UCSD-AML1 (cell line): ENCODE results near the gene REG3A.

Experiments
- DNase-seq: peaks from one replicate; lab custom pipeline; 2025; ENCODE audit not compliant: unreplicated experiment; lab: John Stamatoyannopoulos, UW

REG3A gene

DNA sequence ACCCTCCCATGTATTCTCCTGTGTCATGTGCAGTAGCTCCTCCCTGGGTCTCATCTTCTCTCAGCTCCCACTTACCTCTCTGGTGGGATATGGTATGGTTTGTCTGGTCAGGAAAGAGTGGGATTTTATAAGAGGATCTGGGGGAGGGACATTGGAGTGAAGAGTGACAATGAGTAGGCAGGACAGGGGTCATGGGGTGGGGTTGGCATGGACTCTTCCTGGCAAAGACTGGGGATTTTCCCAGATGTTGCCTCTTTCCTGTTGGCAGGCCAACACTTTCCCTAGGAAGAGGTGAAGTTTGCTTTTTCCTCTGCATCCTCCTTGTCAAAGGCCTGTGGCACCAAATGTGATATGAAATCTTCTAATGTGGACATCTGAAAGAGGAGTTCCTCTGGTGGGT, at the start of gene REG3A:
Gene REG3A, minus strand, starts transcription at position 101 of the 400 bp plus-strand sequence. CDS start 348 bp downstream, outside the sequence.
- DNase-seq, result no peak

- DNase-seq, result no peak
Observed at GRCh38 chr2:79200762-79201161, 41.2 kb upstream of the REG3A start.

GRCh38 chr2:79191816-79192215, 32.3 kb upstream of the REG3A start:
- no peak for DNase-seq

DNA sequence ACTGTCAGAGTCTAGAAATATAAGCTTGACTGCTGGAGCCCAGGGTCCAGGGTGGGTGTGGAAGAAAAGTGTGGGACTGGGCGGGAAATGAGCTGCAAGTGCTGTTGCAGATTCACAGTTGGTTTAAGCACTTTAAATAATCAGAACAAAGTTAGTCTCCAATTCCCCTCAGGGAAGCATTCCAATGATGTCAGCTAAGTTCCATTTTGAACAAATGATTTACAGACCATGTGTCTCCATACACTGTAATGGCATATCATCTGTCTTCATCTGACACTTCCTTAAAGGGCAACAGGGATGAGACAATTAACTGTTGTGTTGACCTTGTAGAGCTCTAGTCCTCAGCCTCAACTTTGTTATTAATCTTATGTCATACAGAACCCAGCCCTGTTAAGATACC, 31.5 kb upstream of the REG3A start:
- no peak for DNase-seq

- no peak for DNase-seq
Observed at GRCh38 chr2:79189465-79189864, 29.9 kb upstream of the REG3A start.

DNA sequence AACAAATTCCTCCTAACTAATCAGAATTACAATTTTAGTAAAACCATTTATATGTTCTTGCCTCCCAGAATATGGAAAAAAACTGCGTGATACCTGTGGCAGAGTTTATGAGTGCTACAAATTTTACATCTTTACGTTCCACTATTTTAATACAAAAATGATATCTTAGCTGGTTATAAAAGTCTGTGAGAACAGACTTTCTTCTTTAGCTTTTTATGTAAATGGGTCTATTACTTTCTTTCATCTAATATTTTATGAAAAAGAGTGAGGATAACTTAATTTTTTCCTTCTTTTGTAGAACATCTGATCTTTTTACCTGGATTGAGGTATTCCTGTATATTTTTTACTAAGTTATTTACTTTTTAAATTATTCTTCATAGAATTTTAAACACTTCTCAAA, 22.1 kb upstream of the REG3A start:
- DNase-seq, result no peak

GRCh38 chr2:79180092-79180491, 20.5 kb upstream of the REG3A start:
- DNase-seq, result no peak

- no peak for DNase-seq
Observed at GRCh38 chr2:79179036-79179435, 19.5 kb upstream of the REG3A start.

DNA sequence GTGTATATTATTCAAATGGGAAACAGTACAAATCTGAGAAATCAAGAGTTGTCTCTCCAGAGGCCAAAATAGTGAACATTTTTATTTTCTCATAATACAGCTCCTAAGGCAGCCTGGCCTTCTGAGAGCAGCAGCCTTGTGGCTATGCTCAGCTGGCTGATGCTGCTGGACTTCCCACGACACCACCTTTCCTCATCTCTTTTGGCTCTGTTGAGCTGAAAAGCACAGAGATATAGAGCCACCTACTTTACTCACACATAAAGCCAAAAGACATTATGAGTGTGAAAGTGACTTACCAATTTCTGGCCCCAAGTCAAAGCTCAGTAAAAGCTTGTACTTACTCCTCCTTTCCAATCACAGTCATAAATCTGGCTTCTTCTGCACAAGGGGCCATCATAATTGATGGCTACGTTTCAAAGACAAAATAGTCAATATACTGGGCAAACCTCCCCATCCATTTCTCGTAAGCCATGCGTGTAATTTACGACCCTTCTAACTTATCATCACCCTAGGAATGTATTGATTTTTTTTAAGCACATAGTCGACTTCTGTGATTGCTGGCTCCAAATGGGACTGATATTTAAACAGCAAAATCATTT, 18.6 kb upstream of the REG3A start:
- DNase-seq, result no peak

- DNase-seq, result no peak
Observed at GRCh38 chr2:79171348-79171958, 11.9 kb upstream of the REG3A start.

GRCh38 chr2:79162801-79163200, 3.2 kb upstream of the REG3A start:
- DNase-seq, result no peak

GRCh38 chr2:79162132-79162531, 2.6 kb upstream of the REG3A start:
- DNase-seq, result no peak

- DNase-seq, result no peak
Observed at GRCh38 chr2:79159030-79159429, 523 bp downstream of the REG3A start.

DNA sequence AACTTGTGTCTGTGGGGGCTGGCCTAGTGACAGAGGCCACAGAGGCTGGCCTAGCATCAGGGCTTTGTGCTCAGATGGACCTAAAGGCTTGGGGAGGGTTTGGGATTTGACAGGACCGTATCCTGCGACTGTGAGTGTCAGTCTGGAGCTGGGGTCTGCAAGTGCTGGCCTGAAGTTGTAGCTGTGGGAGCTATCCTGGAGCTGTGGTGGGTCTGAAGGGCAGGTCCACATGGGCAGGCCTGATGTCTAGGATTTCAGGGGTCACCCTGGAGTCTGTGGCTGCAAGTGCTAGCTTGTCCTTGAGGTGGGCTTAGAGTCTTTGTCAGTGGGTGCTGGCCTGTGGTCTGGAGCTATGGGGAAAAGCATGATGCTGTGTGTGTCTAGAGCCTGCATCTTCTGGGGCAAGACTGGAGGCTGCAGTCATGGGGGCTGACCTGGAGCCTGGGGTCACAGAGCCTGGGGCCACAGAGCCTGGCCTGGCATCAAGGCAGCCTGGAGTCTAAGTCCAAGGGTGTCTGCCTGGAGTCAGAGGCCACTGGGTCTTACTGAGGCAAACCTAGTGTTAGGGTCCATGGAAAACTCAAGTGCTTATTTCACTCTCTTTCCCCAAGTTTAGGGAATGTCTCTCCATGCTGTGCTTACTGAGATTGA, 3.6 kb downstream of the REG3A start:
- DNase-seq, result no peak

DNA sequence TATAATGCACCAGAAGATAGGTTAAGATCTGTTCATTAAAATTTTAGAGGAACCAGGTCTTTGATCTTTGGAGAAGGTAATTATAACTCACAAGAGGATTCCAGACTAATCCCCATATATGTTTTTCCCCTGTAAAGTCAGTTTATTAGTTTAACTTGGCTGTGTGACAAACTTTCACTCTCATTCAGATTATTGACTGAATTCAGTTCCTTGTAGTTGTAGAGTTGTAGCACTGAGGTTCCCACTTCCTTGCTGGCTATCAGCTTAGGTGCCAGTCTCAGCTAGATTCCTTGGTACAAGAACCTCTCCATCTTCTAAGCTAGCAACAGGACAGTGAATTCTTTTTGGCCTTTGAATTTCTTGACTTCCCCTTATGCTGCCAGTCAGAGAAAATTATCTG, 20.1 kb downstream of the REG3A start:
- no peak for DNase-seq

GRCh38 chr2:79138385-79138784, 21.2 kb downstream of the REG3A start:
- DNase-seq, result no peak

DNA sequence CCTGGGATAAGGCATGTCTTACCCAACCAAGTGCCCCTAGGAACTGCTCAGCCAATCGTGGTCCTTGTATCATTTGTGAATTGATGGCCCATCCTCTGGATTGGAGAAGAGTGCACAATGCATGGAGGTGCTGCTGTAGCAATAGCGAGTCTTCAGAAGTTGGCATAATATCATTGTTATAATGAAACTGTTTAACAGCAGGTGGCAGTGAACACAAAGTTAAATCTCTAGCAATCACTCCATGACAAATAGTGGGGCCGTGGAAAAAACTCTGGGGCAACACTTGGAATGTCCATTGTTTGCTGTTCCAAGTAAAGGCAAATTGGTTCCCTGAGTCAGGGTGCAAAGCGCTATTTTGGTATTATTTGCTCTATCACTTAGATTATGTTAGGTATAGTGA, 27.9 kb downstream of the REG3A start:
- DNase-seq, result no peak

DNA sequence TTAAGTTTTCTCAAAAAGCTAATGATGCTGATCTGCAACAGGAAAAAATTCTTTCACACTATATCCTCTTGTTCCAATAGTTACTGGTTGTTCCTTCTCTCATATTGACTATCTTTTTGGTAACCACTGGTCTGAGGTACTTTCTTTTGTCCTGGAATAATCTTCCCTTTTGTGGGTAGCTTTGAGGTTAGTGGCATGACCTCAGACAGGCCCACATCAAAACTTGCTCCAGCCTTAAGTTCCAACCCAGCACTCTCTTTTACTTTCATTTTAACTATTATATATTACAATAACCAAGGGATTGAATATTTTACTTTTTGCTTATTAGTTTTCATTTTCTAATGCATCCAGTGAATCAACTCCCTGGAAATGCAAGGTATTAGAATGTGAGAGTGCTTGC, 29.7 kb downstream of the REG3A start:
- DNase-seq, result peak; percentile 8

DNA sequence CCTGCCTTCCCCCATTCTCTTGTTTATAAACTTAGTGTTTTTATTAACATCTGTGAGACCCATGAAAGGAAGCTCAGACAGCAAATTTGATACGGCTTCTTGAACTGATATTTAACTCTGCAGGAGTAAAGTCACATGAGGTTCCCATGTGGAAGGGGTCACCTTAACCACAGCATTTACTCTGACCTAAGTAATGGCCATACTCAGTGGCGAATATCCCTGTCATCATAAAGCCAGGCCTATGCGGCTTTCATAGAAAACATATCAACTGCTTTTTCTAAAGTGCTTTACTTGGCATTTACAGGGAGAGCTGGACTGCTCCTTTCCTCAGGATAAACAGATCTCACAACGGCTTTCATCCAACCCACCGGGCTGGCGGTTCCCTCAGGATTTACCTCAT, 30.3 kb downstream of the REG3A start:
- DNase-seq, result no peak

DNA sequence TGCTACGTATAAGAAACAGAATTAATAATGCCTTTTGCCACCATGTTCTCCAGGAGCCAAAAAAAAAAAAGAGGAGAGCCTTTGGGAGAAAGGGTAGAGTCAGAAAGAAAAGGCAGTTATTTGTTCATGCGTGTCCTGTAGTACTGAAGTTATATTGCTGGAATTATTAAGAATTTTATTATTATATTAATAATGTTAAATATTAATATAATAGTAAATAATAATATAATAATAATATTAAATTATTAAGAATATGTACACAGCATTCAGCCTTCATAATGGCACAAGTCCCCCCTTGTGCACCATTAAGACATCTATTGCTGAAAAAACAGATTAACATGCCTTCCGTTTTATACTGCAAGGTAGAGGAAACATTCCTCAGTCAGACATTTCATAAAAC, 31.1 kb downstream of the REG3A start:
- DNase-seq, result no peak

DNA sequence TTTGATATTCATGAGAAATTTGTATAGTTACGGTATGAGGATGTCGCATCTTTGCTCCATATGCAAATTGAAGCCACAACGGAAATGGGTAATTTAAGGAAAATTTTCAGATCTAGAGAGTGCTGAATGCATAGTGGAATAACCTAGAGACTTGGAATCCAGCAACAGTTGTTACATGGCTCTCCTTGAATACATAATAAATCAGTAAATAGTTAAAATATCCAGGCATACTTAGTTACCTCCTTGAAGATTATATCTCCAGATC, 33.9 kb downstream of the REG3A start:
- DNase-seq, result no peak

DNA sequence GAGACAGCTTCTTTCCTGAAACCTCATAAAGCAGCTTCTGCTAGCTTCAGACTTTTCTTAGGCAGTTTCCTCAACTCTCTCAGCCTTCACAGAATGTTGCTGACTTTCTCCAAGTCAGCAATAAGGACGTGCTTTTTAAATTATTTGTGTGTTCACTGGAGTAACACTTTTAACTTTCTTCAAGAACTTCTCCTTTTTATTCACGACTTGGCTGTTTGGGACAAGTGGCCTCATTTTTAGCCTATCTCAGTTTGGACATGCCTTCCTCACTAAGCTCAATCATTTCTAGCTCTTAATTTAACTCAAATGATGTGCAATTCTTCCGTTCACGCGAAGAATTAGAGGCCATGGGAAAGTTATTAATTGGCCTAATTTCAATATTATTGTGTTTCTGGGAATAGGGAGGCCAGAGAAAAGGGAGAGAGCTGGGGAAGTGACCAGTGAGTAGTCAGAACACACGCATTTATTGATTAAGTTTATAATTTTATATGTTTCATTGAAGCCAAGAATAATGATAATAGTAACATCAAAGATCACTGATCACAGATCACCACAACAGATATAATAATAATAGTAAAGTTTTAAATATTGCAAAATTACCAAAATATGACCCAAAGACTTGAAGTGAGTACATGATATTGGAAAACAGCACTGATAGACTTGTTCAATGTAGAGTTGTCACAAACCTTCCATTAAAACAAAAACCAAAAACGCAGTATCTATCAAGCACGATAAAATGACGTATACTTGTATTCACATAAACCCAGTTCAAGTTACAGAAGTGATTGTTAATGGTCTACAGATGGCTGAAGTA, 34.4 kb downstream of the REG3A start:
- no peak for DNase-seq
